Prostate gland (tissue), 2 donors: ENCODE data around the gene CDH22.

Experiments used
- POLR2A ChIP-seq: fragments of 450-650 bp; IDR thresholded peaks from one replicate; pipeline ENCODE4 v1.6.1; 2016; ENCODE audit warnings: antibody characterized with exemption, mild to moderate bottlenecking
- POLR2AphosphoS5 ChIP-seq: sonication (generic); formaldehyde crosslinking; IDR thresholded peaks from one replicate; pipeline ENCODE4 v1.6.1; 2017; ENCODE audit warnings: antibody characterized with exemption
- TF ChIP-seq, protein P1 (sequence below), 4 experiments: fragments of 200-600 bp in 2 of 4; fragments of 450-650 bp in 2 of 4; sonication (generic) in 2 of 4; IDR thresholded peaks; 1 replicate in 3 of 4; 2 replicates in 1 of 4; pipeline ENCODE4 v1.5.1; 2016 to 2019; ENCODE audit warnings: antibody characterized with exemption in 4 of 4, mild to moderate bottlenecking in 2 of 4, moderate library complexity in 2 of 4

DNA sequence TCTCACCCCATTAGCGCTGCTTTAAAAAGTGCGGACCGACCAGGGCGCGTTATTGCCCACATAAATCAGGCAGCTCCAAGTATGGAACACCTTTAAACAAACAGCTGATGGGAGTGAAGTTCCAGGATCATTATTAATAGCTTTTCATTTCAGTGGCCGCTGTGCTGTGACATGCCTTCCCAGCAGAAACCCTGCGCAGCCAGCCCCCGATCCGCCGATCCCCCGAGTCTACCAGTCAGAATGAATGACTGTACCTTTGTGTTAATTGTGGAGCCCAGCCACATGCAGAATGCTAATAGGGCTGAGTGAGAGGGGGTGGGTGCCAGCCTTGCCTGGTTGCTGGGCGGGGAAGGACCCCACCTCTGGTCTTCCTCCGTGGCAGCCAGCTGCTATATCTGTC is 21.9 kb downstream of the CDH22 start:
- TF ChIP-seq, protein P1, sequence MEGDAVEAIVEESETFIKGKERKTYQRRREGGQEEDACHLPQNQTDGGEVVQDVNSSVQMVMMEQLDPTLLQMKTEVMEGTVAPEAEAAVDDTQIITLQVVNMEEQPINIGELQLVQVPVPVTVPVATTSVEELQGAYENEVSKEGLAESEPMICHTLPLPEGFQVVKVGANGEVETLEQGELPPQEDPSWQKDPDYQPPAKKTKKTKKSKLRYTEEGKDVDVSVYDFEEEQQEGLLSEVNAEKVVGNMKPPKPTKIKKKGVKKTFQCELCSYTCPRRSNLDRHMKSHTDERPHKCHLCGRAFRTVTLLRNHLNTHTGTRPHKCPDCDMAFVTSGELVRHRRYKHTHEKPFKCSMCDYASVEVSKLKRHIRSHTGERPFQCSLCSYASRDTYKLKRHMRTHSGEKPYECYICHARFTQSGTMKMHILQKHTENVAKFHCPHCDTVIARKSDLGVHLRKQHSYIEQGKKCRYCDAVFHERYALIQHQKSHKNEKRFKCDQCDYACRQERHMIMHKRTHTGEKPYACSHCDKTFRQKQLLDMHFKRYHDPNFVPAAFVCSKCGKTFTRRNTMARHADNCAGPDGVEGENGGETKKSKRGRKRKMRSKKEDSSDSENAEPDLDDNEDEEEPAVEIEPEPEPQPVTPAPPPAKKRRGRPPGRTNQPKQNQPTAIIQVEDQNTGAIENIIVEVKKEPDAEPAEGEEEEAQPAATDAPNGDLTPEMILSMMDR (IDR thresholded peaks at IDR 0.05): no peak
- TF ChIP-seq POLR2A: no peak
- no peak for TF ChIP-seq POLR2AphosphoS5
